Measurements from ENCODE around the gene SCAF1.

Gene SCAF1

GRCh38 chr19:49669516-49669915 lies 27.5 kb downstream of the SCAF1 start:
- no peak for DNase-seq

- DNase-seq = peak; percentile 71
Observed at GRCh38 chr19:49672131-49672919, 30.3 kb downstream of the SCAF1 start.

DNA sequence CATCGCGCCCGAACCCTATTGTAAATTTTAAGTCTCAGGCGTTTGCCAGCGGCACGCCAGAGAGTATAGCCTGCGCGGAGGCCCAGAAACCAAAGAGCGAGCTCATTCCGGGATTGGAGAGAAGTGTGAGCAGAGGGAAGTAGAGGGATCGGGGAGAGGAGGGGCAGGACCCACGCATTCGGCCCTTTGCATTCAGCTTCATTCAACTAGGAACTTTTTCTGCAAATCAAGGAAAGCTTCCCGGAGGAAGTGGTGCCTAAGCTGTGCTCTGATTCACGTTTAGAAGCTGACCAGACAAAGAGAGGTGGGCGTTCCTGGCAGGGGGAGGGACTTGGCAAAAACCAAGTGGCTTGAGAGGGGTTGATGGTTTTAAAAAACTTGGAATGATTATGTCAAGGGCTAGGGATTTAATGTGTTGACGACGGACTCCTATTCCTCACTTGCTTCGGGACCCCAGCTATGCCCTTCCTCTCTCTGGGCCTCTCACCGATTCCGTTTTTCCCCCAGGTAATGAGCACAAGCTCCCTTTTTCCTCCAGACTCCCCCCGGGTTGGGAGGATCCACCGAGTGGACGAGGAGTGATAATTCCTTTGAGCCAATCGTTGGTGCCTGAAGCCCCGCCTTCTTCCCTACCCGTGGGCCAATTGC lies 34.3 kb downstream of the SCAF1 start:
- DNase-seq = no peak

- peak; percentile 100 for DNase-seq
Observed at GRCh38 chr19:49676784-49677230, 34.8 kb downstream of the SCAF1 start.

DNA sequence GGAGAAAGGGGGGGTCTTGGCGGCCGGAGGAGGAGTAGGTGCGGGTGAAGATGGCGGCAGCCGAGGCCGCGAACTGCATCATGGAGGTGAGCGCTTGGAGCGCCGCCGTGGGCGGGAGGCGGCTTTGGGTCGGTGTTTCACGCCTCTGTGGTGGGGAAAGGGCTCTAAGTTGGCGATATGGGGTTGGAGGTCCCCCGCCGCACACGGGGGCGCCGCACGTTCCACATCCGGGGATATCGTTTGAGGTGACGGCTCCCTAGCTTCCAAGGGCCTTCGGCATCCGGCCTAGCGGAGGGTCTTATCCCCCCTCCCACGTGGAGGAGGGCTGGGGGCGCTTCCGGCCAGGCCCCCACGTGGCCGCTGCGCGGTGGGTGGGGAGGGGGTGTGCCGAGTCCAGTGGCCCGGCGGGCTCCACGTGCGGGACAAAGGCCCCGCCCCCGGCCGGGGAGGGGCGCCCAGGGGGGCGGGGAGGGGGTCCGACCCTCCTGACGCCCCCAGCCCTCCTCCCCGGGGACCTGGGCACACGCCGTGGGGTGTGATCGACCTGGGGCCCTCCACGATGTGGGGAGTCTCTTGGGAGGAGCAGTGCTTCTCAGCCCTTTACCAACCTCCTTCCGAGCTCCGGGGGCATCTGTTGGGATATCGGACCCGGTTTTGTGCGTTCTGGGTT lies 35.4 kb downstream of the SCAF1 start, which contains the start of gene PRMT1:
PRMT1 (plus strand) TSS at position 41 of the 670 bp plus-strand sequence; CDS start at position 51, 10 bp downstream.
- peak; percentile 48 for DNase-seq

DNA sequence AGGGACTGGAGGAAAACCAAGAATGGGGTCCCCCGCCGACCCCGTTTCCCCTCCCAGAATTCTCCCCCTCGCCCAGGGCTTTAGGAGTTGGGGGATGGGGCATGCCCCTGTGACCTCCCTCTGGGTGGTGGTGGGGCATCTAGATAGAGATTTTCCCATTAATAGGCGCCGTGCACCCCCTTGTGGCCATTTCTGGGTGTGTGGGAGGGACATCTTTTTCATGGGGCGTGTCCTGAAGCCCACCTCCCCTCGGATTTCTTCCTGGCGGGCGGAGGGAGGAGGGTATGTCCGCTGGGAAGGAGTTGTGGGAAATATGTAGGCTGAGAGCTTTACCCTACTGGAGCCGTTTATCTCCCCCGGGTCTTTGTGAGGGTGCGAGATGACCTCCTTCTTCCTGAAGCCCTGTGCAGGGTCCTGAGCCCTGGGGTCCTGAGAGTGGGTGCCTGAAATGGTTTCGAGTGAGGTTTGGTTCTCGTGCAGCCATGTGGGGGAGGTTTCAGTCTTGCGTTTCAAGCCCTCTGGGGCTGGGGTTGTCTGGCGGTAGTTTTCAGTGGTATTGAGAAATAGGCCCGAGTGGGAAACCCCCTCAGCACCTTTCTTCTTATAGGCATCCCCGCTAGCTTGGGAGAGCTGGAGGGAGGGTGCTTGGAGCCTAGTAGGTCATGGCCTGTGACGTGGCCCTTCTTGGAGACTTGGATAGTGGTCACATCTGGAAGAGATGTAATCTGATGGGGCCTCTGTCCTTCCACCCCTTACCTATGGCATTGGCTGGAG lies 36.1 kb downstream of the SCAF1 start:
- peak; percentile 85 for DNase-seq

GRCh38 chr19:49678985-49679770 lies 37.2 kb downstream of the SCAF1 start:
- DNase-seq = no peak

- no peak for DNase-seq
Observed at GRCh38 chr19:49679771-49680413, 37.9 kb downstream of the SCAF1 start.

- DNase-seq = peak; percentile 86
Observed at GRCh38 chr19:49680421-49681351, 38.7 kb downstream of the SCAF1 start.

DNA sequence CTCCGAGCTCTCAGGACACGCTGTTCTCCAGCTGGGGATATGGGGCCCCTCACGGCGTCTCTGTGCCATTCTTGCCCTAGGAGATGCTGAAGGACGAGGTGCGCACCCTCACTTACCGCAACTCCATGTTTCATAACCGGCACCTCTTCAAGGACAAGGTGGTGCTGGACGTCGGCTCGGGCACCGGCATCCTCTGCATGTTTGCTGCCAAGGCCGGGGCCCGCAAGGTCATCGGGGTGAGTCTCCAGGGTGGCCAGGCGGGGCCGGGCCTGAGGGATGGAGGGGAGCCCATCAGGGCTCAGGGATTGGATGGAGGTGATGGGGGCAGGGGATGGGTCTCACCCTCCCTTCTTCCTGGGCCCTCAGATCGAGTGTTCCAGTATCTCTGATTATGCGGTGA lies 39.8 kb downstream of the SCAF1 start:
- no peak for DNase-seq

- DNase-seq = no peak
Observed at GRCh38 chr19:49682274-49682673, 40.3 kb downstream of the SCAF1 start.

DNA sequence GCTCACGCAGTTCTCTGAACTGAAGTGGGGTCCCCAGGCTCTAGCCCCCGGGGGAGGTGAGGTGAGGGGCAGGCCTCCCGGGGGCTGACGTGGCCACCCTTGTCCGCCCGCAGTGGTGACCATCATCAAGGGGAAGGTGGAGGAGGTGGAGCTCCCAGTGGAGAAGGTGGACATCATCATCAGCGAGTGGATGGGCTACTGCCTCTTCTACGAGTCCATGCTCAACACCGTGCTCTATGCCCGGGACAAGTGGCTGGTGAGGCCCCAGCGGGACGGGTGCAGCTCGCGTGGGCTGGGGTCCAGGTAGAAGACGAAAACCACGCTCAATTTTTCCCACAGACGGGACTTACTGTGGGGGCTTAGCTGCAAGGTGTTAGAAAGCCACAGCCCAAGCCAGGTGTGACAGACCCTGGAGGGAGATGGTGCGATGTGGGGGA lies 41.8 kb downstream of the SCAF1 start:
- no peak for DNase-seq

GRCh38 chr19:49684251-49684982 lies 42.4 kb downstream of the SCAF1 start:
- no peak for DNase-seq

- DNase-seq = no peak
Observed at GRCh38 chr19:49684983-49685553, 43.1 kb downstream of the SCAF1 start.

GRCh38 chr19:49685845-49686332 lies 43.9 kb downstream of the SCAF1 start:
- no peak for DNase-seq

- DNase-seq = no peak
Observed at GRCh38 chr19:49686503-49687088, 44.6 kb downstream of the SCAF1 start.

GRCh38 chr19:49687150-49687549 lies 45.1 kb downstream of the SCAF1 start:
- no peak for DNase-seq

DNA sequence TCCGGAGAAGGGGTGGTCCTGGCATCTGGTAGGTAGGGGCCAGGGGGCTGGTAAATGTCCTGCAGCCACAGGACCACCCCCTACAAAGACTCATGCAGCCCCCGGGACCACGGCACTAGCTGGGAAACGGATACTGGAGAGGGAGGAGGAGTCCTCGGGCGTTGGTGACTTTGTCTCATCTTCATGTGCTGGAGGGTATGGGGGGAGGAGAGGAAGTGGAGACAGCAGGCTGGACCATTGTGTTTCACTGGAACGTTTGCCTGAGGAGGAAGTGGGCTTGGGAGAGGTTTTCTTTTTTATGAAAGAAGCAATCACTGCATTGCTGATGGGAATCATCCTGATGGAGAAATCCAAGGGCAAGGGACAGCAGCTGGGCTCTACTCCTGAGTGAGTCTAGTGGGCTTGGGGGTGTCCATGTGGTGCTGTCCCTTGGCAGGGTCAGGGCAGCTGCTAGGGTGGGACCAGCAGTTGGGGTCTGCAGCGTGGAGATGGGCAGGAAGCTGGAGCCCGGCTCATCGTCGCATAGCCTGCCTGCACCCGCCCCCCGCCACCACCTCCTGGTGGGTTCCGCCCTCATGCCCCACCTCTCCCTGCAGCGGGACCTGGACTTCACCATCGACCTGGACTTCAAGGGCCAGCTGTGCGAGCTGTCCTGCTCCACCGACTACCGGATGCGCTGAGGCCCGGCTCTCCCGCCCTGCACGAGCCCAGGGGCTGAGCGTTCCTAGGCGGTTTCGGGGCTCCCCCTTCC lies 45.7 kb downstream of the SCAF1 start:
- no peak for DNase-seq
